Endothelial cell of umbilical vein (primary cell): ENCODE data around the gene SPINT1. TPM values are rescaled to one million over a fixed set of nuclear protein-coding genes. Genes with fewer than 3 reads are reported as not detected.

Experiments used
- BruUV-seq: library from RNA; stranded (reverse); fragments of 400-500 nt; replicated peaks from 2 replicates; lab custom pipeline; 2021; lab: Mats Ljungman, UMichigan
- CTCF ChIA-PET: fragments of 300-600, 350-600 bp; sonication (Branson Sonifier 250); formaldehyde crosslinking; loops from one replicate; lab custom pipeline; 2021; ENCODE audit warnings: antibody characterized with exemption, inconsistent platforms; lab: Charles Lee
- POLR2A ChIA-PET: fragments of 300-600, 350-600 bp; sonication (Branson Sonifier 250); formaldehyde crosslinking; loops from one replicate; lab custom pipeline; 2021; ENCODE audit warnings: antibody characterized with exemption, inconsistent platforms; lab: Charles Lee
- DNase-seq: peaks from one replicate; pipeline ENCODE4 v3.0.0-alpha.2; 2011; ENCODE audit warnings: low read depth, low spot score
- FAIRE-seq: peaks from 2 replicates; lab custom pipeline; 2011; peaks lifted over from hg19 to GRCh38; lab: Jason Lieb, UNC
- H2AFZ ChIP-seq: 2 replicates; pipeline ENCODE4 v1.6.0; 2012; ENCODE audit warnings: low read depth, low read length, control low read depth, inconsistent platforms
- H3K27ac ChIP-seq: 2 replicates; pipeline ENCODE4 v1.5.1; 2011; ENCODE audit warnings: low read depth, mild to moderate bottlenecking, control low read depth, low read length, moderate library complexity; ENCODE audit not compliant: insufficient read depth
- H3K27me3 ChIP-seq, 2 experiments: 2 replicates each; pipeline versions ENCODE4 v1.6.0 to v1.6.1; 2011; ENCODE audit warnings: low read length in 2 of 2, mixed read lengths in 1 of 2; ENCODE audit not compliant: control insufficient read depth in 2 of 2, insufficient read depth in 2 of 2
- H3K36me3 ChIP-seq, 2 experiments: 2 replicates in 1 of 2; 3 replicates in 1 of 2; pipeline ENCODE4 v1.5.1; 2011; ENCODE audit warnings: low read length in 2 of 2, mild to moderate bottlenecking in 1 of 2, moderate library complexity in 1 of 2; ENCODE audit not compliant: control insufficient read depth in 2 of 2, insufficient read depth in 2 of 2; ENCODE audit errors: extremely low read depth in 1 of 2
- H3K4me1 ChIP-seq: 3 replicates; pipeline ENCODE4 v1.5.1; 2011; ENCODE audit warnings: mild to moderate bottlenecking, low read length; ENCODE audit not compliant: control insufficient read depth, insufficient read depth; ENCODE audit errors: extremely low read depth
- H3K4me2 ChIP-seq: 2 replicates; pipeline ENCODE4 v1.6.1; 2011; ENCODE audit warnings: low read length, control low read depth, mixed read lengths; ENCODE audit not compliant: insufficient read depth
- H3K4me3 ChIP-seq, 3 experiments: fragments of 200-600 bp in 1 of 3; sonication (generic), shearing (Covaris generic) in 1 of 3; replicated peaks in 1 of 3; 2 replicates each; pipeline ENCODE4 v1.5.1; 2011 to 2016; ENCODE audit warnings: control low read depth in 3 of 3, low read length in 3 of 3, mild to moderate bottlenecking in 2 of 3, inconsistent platforms in 1 of 3, low read depth in 1 of 3, moderate library complexity in 1 of 3; ENCODE audit not compliant: insufficient read depth in 1 of 3
- H3K79me2 ChIP-seq: 2 replicates; pipeline ENCODE4 v1.6.0; 2012; ENCODE audit warnings: low read length, inconsistent platforms; ENCODE audit not compliant: control insufficient read depth, insufficient read depth
- H3K9ac ChIP-seq: replicated peaks from 2 replicates; pipeline ENCODE3; 2011; ENCODE audit warnings: low read length, control low read depth; ENCODE audit not compliant: insufficient read depth; ENCODE audit errors: extremely low read depth
- H3K9me1 ChIP-seq: replicated peaks from 3 replicates; pipeline ENCODE4 v1.6.0; 2011; ENCODE audit warnings: mild to moderate bottlenecking, low read length; ENCODE audit not compliant: control insufficient read depth, insufficient read depth; ENCODE audit errors: extremely low read depth
- H3K9me3 ChIP-seq: replicated peaks from 2 replicates; pipeline ENCODE4 v1.5.1; 2012; ENCODE audit warnings: low read length, inconsistent platforms; ENCODE audit not compliant: control insufficient read depth, insufficient read depth
- H4K20me1 ChIP-seq: replicated peaks from 2 replicates; pipeline ENCODE3; 2011; ENCODE audit warnings: mild to moderate bottlenecking, low read length; ENCODE audit not compliant: control insufficient read depth, insufficient read depth; ENCODE audit errors: extremely low read depth
- EZH2 ChIP-seq: IDR thresholded peaks from 2 replicates; pipeline ENCODE4 v1.6.1; 2012; ENCODE audit warnings: borderline replicate concordance, low read depth, mild to moderate bottlenecking, moderate library complexity, low read length, inconsistent platforms; ENCODE audit not compliant: severe bottlenecking
- FOS ChIP-seq: IDR thresholded peaks from 2 replicates; pipeline ENCODE4 v1.6.1; 2011; ENCODE audit warnings: mild to moderate bottlenecking, low read length, moderate library complexity, borderline replicate concordance; ENCODE audit not compliant: insufficient read depth
- GATA2 ChIP-seq: IDR thresholded peaks from 2 replicates; pipeline ENCODE4 v1.7.0; 2011; ENCODE audit warnings: low read depth, mild to moderate bottlenecking, moderate library complexity, mixed read lengths, low read length; ENCODE audit not compliant: insufficient read length, insufficient read depth
- JUN ChIP-seq: IDR thresholded peaks from 2 replicates; pipeline ENCODE4 v1.6.1; 2011; ENCODE audit warnings: borderline replicate concordance, low read depth; ENCODE audit not compliant: insufficient read length, insufficient read depth
- MYC ChIP-seq: IDR thresholded peaks from one replicate; pipeline ENCODE4 v1.6.1; 2011; ENCODE audit warnings: mild to moderate bottlenecking, low read depth, low read length
- POLR2A ChIP-seq: IDR thresholded peaks from 2 replicates; pipeline ENCODE4 v1.6.1; 2012; ENCODE audit warnings: low read depth, mild to moderate bottlenecking, control low read depth, low read length
- POLR2AphosphoS5 ChIP-seq: IDR thresholded peaks from 2 replicates; pipeline ENCODE4 v1.6.1; 2012; ENCODE audit warnings: low read depth, mild to moderate bottlenecking, control low read depth, low read length, moderate library complexity; ENCODE audit not compliant: insufficient read depth
- dilution Hi-C: fragments of 300-500 bp; cut with MboI; formaldehyde crosslinking; loops from one replicate; pipeline ENCODE4 v1.15.0; 2019; ENCODE audit warnings: low sequenced_read_pairs; ENCODE audit not compliant: extremely low pct_ligation_motif_present
- intact Hi-C: fragments of 100-400 bp; cut with micrococcal nuclease; formaldehyde crosslinking; loops from one replicate; pipeline ENCODE4 v1.10.0; 2022
- polyA plus RNA-seq, 4 experiments: library from polyadenylated mRNA; depleted of rRNA in 3 of 4; stranded (reverse) in 3 of 4; unstranded in 1 of 4; fragments of >200 nt; gene quantifications; 2 replicates each; pipeline versions ENCODE4 v1.2.1 to v1.2.3, GENCODE V29; 2011 to 2012; ENCODE audit warnings: missing spikeins in 1 of 4
- total RNA-seq: library from RNA; stranded (reverse); gene quantifications from 2 replicates; pipeline ENCODE4 v1.2.3, GENCODE V29; 2021
- TF ChIP-seq, protein P1 (sequence below), 2 donors: IDR thresholded peaks; 1 replicate in 1 of 2; 2 replicates in 1 of 2; pipeline ENCODE4 v1.5.1; 2011; ENCODE audit warnings: low read length in 2 of 2, mild to moderate bottlenecking in 2 of 2, moderate library complexity in 2 of 2, control low read depth in 1 of 2, inconsistent platforms in 1 of 2, low read depth in 1 of 2; ENCODE audit not compliant: insufficient read depth in 1 of 2; ENCODE audit errors: extremely low read depth in 1 of 2
- TF ChIP-seq, protein P2 (sequence below): IDR thresholded peaks from 2 replicates; pipeline ENCODE4 v1.6.1; 2011; ENCODE audit not compliant: insufficient read depth, insufficient read length

Gene SPINT1
- total and polyA plus RNA-seq, 2 donors (not counting 3 experiments of a cell fraction or from before 2014, with no cell fraction given): 4.1 to 4.2 TPM

DNA sequence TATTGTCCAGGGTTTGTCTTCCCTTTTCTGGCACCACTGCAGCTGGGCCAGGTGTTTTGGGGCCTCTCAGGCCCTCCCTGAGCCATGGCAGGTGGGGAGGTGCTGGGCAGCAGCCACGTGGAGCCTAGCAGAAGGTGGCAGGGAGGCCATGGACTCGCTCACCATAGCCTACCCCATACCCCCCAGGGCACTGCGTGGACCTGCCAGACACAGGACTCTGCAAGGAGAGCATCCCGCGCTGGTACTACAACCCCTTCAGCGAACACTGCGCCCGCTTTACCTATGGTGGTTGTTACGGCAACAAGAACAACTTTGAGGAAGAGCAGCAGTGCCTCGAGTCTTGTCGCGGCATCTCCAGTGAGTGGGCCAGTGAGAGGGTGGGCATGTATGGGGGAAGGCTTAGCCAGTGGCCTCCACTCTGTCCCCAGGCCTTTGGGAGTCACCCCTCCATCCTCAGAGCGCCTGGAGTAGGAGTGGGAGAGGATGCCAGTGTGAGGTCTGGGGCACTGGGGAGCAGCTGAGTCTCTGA lies 11.9 kb downstream of the SPINT1 start:
- TF ChIP-seq MYC: no peak
- TF ChIP-seq FOS: no peak
- H4K20me1 ChIP-seq: no peaks in the 10 kb centered on the region
- H3K9me3 ChIP-seq: no peaks in the 10 kb centered on the region
- no peak overlapping the region for H3K9ac ChIP-seq
- no peaks in the 10 kb centered on the region for H3K27me3 ChIP-seq
- DNase-seq (no peak), FAIRE-seq (no peak)
- no peak overlapping the region for H2AFZ ChIP-seq
- H3K79me2 ChIP-seq: no peaks in the 10 kb centered on the region
- H3K9me1 ChIP-seq: no peaks in the 10 kb centered on the region
- ChIA-PET POLR2A (interaction anchor here (0.7 kb wide), 1 partner anchor 339 kb away, joined by 3 read pairs; no protein-coding TSS in a partner anchor), CTCF (interaction anchor here (1.2 to 7.3 kb wide), 7 partner anchors 11 to 71 kb away, joined by 3 to 251 read pairs (median 12); partner anchors contain the start of genes RHOV and VPS18)
- no peak overlapping the region for H3K4me2 ChIP-seq
- H3K27ac ChIP-seq: no peak overlapping the region
- H3K4me1 ChIP-seq: no peaks in the 10 kb centered on the region
- H3K4me3 ChIP-seq: no peak overlapping the region
- BruUV-seq: no TSS peak
- dilution Hi-C loops (no loop called here), intact Hi-C loops (loop anchor here (5.0 kb wide), 1 partner anchor 167 kb away; no protein-coding TSS in a partner anchor)
- no peaks in the 10 kb centered on the region for H3K36me3 ChIP-seq

DNA sequence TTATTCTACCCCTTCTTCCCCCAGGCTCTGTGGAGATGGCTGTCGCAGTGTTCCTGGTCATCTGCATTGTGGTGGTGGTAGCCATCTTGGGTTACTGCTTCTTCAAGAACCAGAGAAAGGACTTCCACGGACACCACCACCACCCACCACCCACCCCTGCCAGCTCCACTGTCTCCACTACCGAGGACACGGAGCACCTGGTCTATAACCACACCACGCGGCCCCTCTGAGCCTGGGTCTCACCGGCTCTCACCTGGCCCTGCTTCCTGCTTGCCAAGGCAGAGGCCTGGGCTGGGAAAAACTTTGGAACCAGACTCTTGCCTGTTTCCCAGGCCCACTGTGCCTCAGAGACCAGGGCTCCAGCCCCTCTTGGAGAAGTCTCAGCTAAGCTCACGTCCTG lies 12.9 kb downstream of the SPINT1 start:
- H4K20me1 ChIP-seq: no peaks in the 10 kb centered on the region
- H3K4me3 ChIP-seq: no peak overlapping the region
- intact Hi-C loops (loop anchor here (1.0 to 5.0 kb wide), 3 partner anchors 38 to 329 kb away; partner anchors contain the start of gene VPS18), dilution Hi-C loops (no loop called here)
- H3K79me2 ChIP-seq: no peaks in the 10 kb centered on the region
- POLR2A ChIA-PET: no interaction called here
- H3K9me1 ChIP-seq: no peaks in the 10 kb centered on the region
- no peaks in the 10 kb centered on the region for H3K4me1 ChIP-seq
- H3K27ac ChIP-seq: no peak overlapping the region
- H3K27me3 ChIP-seq: no peaks in the 10 kb centered on the region
- FAIRE-seq: no peak
- no peak overlapping the region for H2AFZ ChIP-seq
- H3K9me3 ChIP-seq: no peaks in the 10 kb centered on the region
- TF ChIP-seq POLR2A (no peak), EZH2 (no peak), JUN (no peak), GATA2 (no peak), POLR2AphosphoS5 (no peak), FOS (no peak), MYC (no peak)
- TF ChIP-seq, protein P1, sequence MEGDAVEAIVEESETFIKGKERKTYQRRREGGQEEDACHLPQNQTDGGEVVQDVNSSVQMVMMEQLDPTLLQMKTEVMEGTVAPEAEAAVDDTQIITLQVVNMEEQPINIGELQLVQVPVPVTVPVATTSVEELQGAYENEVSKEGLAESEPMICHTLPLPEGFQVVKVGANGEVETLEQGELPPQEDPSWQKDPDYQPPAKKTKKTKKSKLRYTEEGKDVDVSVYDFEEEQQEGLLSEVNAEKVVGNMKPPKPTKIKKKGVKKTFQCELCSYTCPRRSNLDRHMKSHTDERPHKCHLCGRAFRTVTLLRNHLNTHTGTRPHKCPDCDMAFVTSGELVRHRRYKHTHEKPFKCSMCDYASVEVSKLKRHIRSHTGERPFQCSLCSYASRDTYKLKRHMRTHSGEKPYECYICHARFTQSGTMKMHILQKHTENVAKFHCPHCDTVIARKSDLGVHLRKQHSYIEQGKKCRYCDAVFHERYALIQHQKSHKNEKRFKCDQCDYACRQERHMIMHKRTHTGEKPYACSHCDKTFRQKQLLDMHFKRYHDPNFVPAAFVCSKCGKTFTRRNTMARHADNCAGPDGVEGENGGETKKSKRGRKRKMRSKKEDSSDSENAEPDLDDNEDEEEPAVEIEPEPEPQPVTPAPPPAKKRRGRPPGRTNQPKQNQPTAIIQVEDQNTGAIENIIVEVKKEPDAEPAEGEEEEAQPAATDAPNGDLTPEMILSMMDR (IDR thresholded peaks at IDR 0.05; ENCODE audit: extremely low read depth in 1 of 2, insufficient read depth in 1 of 2, low read depth in 1 of 2, low read length in 2 of 2): no peak
- TF ChIP-seq, protein P2, sequence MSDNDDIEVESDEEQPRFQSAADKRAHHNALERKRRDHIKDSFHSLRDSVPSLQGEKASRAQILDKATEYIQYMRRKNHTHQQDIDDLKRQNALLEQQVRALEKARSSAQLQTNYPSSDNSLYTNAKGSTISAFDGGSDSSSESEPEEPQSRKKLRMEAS: no peak
- no peaks in the 10 kb centered on the region for H3K36me3 ChIP-seq
- no peak overlapping the region for H3K4me2 ChIP-seq
- CTCF ChIA-PET: interaction anchor here (1.0 to 7.3 kb wide), 12 partner anchors 10 to 328 kb away, joined by 4 to 251 read pairs (median 32); partner anchors contain the start of genes RHOV, SPINT1 and VPS18
- no TSS peak for BruUV-seq
- no peak overlapping the region for H3K9ac ChIP-seq
- no peak for DNase-seq
